ENCODE results near the gene CACNG8.
"Not testable (repeated sequence)": the region's sequence is repeated elsewhere in the genome, so short reads cannot be mapped to it uniquely, and the experiment has no call there.

The CACNG8 gene

DNA sequence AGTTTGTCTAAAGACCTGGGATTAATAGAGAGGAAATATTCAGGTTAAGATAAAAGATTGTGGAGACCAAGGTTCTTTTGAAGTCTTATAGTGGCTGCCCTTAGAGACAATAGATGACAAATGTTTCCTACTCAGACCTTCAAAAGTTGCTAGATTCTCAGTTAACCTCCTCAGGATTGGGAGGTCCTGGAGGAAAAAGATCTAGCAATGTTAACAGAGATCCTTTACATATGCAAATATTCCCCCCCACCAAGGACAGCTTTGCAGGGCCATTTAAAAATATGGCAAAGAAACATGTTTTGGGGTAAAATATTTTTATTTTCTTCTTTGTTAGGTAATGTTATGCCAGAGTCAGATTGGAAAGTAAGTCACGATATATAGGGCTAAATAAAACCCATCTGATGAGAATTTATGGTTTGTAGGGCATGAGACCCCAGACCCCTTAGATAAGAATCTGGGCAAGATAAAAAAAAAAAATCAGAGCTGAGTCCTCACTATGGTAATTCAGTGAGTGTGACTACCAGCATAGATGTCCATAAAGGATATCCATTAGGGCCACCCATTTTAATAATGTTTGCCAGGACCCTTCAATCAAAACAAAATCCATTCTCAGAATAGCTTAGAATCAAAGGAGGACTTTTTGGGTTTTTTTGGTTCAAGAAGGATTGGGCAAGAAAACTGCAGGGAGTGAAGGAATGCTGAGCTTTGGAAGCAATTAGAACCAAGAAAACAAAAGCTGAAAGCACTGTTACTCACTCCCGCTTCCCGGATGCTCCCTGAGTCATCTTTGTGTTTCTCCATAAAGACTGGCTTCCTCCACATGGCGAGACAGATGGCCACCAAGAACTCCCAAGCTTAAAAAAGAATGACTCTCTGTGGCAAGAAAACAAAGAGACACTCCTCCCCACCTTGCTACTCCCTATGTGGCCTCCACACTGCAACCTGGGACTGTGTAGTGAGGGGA, 72.8 kb downstream of the CACNG8 start:
- DNase-seq (ENCODE audit: low spot score): no peak

DNA sequence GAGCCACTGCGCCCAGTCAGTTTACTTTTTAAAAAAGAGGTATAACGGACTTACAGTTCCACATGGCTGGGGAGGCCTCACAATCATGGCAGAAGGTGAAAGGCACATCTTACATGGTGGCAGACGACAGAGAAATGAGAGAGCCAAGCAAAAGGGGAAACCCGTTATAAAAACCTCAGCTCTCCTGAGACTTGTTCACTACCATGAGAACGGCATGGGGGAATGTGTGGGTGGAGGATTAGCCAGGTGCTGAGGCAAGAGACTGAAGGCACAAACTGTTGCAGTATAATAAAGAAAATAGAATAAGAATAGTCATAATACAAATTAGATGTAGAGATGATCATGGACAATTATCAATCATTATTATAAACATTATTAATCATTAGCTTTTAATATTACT, 73.8 kb downstream of the CACNG8 start:
- DNase-seq (ENCODE audit: low spot score): not testable (repeated sequence)

Measured in putamen (tissue), 1 donor.